RCC 7860 (cell line): ENCODE results near the gene LAPTM5.
A peak's percentile ranks its signal among the peaks of the same experiment; 100 is the strongest.

Experiments used
- DNase-seq: peaks from one replicate; pipeline ENCODE4 v3.0.0-alpha.2; 2015; ENCODE audit warnings: low spot score
- FAIRE-seq: peaks from 2 replicates; lab custom pipeline; 2012; peaks lifted over from hg19 to GRCh38; lab: Jason Lieb, UNC

The LAPTM5 gene

DNA sequence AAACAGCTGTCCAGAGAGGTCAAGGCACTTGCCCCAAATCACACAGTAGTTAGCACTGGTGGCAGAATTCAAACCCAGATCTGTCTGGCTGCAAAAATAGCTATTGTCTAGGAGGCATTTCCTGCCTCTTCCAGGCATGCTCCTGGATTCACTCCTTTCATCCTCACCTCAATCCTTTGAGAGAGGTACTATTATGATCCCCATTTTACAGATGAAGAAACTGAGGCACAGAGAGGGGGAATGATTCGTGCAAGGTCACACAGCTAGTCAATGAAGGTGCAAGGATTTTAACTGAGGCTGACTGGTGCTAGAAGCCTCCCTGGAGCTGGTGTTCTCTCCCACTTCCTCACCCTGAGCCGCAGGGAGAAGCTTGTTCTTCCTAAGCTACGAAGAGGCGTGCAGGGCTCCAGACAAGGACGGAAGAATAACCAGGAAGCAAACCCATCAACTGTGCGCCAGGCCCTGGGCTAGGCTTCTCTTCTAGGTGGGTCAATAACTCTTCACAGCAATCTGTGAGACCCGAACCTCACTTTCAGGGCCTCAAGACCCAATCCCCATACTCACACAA is 631 bp upstream of the LAPTM5 start:
- DNase-seq: no peak

DNA sequence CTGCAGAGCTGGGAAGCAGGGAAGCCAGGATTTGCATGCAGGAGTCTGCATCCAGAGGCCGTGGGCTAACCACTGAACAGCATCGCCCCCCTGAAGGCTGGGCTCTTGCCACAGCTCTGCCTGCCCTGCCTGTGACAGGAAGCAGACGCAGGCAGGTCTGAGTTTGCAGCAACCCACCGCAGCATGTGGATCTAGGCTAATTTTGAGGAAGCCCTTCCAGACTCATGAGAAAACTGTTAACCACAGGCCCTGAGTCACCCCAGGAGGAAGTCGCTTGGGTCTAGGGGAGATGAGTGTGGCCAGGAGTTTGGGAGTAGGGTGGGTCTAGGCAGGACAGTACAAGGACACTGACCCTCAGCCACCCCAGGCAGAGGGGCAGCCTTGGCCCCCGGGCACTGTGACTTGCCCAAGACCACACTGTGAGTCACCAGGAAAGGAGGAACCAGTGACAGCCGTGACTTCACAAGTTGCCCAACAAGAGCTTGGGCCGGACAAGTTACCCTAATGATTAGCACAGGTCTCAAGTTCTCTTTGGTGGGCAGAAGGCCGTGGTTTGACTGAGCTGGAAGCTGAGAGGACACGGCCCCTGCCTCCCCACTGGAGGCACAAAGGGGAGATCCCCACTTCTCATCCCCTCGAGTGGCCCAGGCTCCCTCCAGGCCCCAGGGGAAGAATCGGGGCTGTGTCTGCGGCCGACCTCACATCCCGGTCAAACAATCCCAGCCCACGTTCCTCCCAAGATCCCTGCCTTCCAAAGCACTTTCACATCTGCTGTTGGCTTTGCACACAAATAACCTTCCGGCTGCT is 826 bp downstream of the LAPTM5 start:
- FAIRE-seq: peak; percentile 87
- DNase-seq: peak; percentile 93

More for the DNA sequence above, 631 bp upstream of the LAPTM5 start:
- no peak for FAIRE-seq

DNA sequence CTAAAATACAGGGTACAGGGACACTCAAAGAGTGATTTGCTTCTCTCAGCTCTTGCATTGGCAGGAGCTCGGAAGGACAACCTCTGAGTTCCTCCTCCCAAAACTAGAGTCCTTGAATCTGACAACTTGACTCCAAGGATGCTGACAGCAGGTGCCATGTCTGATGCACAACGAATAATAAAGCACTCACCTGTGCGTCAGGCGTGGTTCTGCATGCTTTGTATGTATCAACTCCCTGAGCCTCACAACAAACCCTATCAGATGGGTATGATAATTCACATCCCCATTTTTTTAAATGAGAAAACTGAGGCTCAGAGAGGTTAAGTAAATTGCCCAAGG is 1.4 kb downstream of the LAPTM5 start:
- no peak for FAIRE-seq
- DNase-seq: no peak

DNA sequence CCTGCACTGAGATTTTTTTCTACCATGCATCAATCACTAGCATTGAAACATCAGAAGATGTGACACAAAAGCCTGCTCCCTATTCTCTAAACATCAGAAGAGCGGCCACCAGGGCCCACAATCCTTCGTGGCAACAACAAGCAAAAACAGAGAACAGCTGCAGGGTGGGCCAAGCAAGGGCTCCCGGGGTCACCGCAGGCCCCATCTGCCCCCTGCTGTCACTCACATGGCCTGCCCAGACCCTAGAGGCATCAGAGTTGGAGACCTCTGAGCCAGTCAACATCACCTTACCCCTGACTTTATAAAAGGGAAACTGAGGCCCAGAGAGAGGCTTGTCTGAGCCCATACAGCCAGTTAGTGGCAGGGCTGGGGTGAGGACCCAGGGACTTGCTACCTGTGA is 1.8 kb downstream of the LAPTM5 start:
- DNase-seq (no peak), FAIRE-seq (no peak)

DNA sequence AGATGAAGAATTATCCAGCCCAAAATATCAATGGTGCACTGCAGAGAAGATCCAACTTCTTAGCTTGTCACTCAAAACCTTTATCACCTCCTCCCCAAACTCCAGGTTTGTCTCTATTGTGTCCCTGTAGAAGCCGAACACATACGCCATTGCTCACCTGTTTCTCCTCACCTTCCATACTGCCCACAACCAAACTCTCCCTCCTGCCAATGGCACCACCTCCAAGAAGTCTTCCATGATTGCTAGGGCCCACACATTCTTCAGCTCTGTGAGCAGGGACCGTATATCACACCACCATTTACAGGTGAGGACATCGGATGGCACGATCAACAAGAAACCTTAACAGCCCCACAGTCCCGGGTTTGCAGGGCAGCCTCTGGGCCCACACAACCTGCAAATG is 2.2 kb downstream of the LAPTM5 start:
- no peak for FAIRE-seq
- DNase-seq: no peak

DNA sequence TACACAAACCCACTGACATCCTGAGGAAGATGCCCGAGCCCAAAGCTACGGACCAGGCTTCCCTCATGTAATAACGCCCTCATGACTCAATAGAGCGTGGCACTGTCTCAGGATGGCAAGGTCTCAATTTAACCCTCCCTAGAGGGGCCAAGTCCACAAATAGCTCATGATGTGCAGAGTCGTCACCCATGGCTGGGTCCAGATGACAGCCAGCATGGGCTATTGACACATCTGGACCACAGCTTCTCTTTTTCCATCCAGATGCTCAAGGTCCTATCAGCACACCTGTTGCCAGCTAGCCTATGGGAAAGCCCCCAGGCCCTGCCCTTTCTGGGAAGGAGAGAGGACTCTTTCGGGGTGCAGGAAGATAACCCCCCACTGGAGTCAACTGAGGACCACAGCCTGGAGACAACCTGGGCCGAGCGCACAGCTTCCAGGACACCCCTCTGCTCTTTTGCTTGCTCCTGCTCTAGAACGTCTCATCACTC is 2.8 kb downstream of the LAPTM5 start:
- no peak for FAIRE-seq

DNA sequence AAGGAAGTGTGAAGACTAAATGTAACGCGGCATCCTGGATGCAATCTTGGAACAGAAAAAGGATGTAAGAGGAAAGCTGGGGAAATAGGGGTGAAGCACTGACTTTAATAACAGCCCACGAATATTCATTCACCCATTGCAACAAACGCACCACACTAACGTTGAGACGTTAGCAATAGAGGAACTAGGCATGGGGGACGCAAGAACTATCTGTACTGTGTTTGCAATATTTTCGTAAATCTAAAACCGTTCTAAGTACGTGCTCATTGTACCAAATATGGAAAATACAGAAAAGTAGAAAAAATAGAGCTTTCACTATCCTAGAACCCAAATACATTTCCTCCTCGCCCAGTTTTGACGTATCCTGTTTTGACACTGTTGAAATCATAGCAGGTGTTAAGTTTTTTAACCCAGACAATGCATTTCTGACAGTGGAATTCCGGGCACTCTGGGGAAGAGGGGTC is 3.9 kb downstream of the LAPTM5 start:
- DNase-seq: no peak
- no peak for FAIRE-seq

More for the DNA sequence above, 2.8 kb downstream of the LAPTM5 start:
- DNase-seq: no peak

DNA sequence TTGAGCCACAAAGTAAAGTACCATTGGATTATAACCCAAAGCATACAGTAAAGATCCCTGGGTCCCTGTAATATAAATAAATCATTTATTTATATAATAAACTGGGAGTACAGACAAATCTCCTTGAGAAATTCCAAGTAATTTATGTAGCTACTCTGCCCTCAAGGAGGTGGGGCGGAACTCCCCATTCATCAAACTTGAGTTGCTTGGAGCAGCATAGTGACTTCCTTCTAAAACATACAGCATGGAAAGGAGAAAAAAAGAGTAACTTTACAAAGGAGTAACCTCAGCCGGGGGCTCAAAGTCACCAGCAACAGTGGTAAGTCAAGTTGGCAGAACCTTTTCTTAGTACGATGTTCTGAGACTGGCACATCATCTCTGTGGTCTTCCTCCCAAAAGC is 4.5 kb downstream of the LAPTM5 start:
- FAIRE-seq (no peak), DNase-seq (no peak)

DNA sequence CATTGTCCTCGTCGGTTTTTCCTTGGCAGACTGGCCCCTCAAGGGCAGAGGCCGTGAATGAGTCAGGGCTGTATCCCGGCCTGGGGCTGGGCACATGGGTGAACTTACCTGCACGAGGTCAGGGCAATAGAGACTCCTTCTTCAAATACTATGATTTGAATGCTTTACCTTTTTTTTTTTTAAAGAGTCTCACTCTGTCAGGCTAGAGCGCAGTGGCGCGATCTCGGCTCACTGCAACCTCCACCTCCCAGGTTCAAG is 5.0 kb downstream of the LAPTM5 start:
- FAIRE-seq (no peak), DNase-seq (no peak)

DNA sequence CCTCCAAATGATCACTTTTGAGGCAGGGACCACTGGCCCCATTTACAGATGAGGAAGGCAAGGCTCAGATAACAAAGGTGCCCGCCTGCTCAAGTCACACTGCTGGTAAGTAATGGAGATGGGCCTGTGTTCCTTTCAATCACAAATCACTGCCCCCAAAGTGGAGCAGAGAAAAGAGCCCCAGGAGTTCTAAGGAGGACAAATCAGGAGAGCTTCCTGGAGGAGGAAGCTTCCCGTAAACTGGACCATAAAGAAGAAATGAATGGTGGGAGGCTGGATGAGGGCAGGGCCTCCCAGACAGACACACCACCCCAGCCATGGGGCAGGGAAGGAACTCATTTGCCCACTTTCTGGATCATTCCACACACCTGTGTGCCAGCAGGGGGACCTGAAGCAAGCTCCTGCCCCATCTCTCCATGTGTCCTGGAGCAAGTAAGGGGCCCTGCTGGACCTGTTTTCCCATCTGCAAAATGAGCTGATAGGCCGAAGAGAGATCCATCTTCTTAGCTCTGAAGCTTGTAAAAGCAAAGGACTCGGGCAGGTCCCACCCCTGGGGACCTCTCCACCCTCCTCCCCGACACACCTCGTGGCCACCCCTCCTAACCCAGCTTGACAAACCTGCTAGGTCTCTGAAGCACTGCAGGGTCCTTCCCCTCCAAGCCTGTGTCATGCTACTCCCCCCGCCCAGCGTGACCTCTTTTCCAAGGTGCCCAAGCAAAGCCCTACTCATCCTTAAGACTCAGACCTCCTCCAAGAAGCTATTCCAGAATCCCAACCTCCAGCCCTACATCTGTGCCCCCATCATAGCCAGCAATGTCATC is 5.5 kb downstream of the LAPTM5 start:
- no peak for FAIRE-seq
- DNase-seq: no peak

DNA sequence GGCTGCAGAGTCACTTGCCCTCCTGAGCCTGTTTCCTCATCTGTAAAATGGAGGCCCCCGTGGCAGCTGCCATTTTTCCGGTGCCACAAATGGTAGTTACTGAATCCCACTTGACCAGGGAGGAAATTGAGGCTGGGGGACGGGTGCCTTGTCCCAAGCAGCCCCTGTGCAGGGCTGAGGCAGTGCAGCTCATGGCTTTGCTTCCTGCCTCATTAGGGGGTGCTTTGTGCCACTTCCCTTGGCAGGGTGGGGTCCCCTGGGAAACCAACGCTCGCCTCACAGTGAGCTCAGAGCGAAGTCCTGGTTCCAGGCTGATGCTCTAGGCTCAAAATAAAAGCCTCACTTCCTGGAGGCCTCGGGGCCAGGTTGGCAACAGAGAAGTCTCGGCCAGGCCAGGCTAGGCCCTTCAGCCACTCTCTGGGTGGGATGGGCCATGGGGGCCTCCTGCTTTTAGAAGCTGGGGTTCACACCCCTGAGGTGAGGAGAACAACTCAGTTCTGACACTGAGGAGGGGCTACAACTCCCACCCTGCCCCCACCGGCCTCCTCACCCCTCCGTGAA is 6.8 kb downstream of the LAPTM5 start:
- FAIRE-seq: no peak
- no peak for DNase-seq

DNA sequence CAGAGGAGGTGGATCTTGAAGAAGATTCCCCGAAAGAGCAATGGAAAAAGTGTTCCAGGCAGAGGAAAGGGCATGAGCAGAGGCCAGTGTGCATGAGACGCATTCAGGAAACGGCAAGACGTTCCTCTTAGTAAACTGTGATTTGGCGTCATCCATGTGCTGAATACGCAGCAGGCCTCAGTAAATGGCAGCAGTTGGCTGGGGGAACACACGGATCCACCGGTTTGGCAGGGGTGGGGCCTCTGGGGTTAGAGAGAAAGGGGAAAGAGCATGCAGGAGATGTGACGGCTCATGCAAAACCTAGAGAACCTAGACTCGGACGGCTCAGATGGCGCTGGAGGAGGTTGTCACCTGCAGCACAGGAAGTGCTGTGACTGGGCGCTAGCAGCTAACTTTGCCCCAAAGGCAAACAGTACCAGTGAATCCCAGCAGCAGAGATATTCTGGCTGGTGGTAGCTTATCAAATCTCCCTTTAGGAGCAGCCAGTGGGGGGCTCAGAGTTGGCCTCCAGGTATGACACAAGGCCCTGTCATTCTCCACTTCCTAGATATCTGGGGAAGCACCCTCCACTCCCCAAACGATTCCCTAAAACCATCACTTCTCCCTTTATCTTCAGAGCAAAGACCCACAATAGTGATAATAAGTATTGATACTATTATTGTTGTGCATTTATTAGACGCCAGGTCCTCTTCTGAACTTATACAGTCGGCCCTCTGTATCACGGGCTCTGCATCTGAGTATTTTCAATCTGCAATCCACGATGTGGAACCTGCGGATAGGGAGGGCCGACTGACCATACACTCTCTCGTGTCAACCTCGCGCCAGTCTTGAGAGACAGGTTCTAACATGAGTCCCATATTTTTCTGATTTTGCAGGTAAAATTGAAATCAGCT is 7.6 kb downstream of the LAPTM5 start:
- DNase-seq (no peak), FAIRE-seq (no peak)

DNA sequence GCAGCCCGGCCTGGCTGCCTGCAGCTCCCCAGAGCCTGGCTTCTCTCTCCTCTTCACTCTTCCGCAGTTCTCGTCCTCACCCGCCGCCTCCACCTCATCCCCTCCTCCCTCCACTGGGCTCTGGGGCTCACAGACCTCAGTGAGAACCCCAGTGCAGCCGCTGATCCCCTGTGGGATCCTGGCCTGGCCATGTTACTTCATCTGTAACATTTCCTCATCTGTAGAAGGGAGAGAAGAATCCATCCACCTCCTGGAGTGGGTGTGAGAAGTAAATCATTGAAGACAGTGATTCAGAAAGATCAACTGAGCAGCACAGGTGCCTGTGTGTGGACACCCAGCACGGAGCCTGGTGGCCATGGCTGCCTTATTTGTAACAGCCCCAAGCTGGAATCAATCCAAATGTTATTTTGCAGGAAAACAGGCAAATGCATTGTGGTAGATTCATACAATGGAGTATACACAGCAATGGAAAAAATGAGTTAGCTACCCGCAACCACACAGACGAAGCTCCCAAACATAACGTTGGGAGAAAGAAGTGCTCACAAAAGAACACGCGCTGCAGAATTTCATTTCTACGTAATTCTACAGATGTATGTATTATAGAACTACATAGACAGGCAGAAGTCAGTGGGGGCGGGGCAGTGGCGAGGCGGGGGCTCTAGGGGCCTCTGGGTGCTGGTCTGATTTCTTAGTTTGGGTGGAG is 8.7 kb downstream of the LAPTM5 start:
- FAIRE-seq (peak; percentile 35), DNase-seq (no peak)

DNA sequence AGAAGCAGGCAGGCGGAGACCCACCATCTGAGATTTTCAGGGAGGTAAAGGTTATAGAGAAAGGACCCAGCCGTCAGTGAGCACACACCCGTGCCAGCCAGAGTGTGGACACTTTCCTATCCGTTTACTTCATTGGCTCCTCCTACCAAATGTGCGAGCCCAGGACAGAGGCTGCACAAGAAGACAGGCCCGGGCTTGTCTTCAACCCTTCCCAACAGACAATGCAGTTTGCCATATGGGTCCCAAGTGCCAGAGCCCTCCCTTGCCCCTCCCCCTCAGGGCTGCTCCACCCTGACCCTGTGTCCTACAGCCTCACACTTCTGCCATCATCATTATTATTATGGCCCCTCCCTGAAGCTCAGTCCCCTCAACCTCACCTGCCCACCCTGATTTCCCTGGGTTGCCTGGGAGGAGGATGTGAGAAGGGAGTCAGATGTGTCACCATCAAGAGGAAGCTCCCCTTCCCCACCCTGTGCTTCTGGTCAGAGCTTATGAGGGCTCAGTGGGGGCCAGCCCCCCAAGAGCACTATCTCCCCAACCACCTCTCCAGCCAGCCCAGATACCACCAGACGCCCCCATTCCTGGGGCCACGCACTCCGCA is 9.4 kb downstream of the LAPTM5 start:
- FAIRE-seq: no peak
- DNase-seq: no peak

DNA sequence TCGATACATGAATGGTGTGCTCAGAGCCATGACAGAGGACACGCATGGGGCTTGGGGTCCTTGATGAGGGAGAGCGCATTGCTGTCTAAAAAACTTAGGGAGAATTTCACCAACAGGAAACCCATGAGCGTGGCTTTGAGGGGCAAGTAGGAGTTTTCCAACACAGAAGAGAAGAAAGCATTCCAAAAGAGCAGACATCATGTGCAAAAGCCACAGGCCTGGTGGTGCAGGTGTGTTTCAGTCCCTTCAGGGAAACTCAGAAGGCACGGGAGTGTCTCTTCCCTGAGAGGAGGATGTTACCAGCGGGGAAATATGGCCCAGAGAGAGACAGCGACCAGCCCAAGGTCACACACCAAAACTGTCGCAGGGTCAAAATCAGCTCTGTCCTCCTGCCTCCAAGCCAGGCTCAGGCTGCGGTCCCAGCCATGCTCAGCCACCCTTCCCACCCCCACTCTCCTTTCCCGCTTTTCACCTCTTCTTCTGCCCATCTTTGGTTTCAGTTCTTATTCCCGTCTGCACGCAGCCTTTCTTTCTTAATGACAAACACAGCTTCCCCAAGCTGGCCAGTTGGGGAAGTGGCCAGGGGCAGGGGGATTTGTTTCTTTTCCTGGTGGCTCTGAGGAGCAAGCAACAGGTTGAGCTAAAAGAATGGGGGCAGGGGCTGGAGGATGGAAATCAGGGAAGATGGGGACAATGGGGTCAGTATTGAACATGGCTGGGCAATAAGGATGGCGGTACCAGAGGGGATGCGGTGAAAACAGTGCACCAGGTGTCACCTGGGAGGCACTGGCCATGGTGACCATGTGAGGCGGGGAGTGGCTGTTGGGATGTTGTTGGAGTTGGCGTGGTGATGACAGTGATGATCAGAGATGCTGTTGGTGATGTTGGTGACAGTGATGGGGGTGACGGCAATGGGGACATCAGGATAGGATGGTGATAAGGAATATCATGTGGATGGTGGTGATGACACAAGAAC is 10.3 kb downstream of the LAPTM5 start:
- DNase-seq: no peak
- FAIRE-seq: no peak

DNA sequence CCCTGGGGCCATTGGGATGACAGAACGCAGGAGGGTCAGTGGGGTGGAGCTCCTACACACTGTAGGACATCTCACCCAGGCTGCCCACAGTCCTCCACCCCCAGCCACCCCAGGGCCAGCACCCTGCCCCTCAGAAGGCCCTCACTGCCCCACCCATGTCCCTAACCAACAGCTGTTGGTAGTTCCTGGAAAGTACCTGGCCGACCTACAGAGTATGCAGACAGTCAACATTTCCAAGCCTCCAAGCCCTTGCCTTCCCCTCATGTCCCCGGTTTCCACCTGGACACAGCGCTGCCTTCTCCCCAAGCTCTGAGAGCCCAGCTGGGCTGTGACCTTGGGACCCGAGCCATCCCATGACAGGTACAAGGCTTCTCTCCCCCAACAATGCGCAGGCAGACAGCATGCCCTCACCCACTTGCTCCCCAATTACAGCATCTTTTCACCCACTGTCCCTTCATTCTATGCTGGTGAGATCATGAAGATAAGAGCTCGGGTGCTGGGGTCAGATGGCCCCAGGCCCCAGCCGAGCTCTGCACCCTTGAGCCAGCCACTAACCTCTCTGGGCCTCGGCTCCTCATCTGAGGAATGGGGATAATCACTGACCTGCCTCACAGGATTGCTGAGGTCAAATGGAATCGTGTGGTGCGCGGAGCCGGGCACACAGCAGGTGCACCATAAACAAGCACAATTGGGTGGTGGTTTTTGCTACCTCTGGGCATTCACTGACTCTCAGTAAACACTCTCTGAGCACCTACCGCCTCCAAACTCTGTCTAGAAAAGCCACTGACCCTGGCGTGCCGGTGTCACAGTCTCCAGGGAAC is 11.2 kb downstream of the LAPTM5 start:
- FAIRE-seq: no peak
- DNase-seq: no peak

DNA sequence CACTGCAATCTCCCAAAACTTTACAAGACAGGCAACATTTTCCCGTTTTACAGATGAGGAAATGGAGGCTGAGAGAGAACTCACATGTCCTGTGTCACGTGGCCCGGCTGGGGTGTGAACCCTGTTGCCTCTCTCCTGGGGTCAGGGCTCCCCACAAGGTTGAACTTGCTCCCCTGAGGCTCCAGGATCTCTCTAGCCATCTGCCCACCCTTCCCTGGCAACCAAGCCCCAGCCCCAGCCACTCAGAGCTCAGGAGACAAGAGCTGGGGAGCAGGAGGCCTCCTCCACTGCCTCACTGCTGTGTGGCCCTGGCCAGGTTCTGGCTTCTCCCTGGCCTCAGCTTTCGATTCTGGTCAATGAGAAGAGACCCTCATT is 11.8 kb downstream of the LAPTM5 start:
- DNase-seq (no peak), FAIRE-seq (no peak)
